Effector CD4-positive, alpha-beta T cell (primary cell): ENCODE data around the gene FAM180B.
A peak's percentile ranks its signal among the peaks of the same experiment; 100 is the strongest.

ENCODE experiments used
- DNase-seq: peaks from one replicate; pipeline ENCODE4 v3.0.0-alpha.2; 2020

FAM180B gene

DNA sequence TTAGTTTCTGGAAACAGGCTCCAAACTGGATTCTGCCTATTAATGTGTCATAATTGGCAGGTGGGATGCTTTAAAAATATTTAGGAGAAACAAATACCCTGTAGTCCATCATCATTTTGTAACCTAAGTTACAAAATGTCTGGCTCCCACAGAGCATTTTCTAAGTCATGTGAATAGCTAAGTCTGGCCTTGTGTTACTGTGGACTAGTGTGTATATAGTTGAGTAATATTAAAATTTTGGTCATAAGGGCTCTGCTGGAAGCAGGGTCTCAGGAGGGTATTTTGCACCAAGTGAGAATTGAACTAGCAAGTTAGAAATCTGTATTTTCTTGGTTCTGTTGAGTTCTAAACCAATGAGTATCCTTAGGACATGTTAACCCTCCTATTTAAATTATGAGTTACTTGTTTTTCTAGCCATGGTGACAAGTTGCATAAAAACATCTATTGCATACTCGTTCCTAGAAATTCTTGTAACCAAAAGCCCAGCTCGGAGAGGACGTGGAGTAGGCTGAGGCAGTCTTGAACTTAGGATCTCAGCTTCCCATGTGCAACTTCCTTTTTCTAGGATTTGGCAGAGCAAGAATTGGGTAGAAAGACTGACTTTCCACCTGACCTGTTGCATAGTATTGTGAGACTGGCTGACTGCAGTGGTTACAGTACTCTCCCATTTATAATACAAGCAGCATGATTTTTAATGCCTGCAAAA is 15.7 kb upstream of the FAM180B start:
- DNase-seq: no peak

GRCh38 chr11:47571357-47571729 is 15.1 kb upstream of the FAM180B start:
- DNase-seq: no peak

GRCh38 chr11:47571895-47572294 is 14.6 kb upstream of the FAM180B start:
- DNase-seq: no peak

- DNase-seq: no peak
These were observed 13.7 kb upstream of the FAM180B start for GRCh38 chr11:47572715-47573255.

- no peak for DNase-seq
These were observed 13.2 kb upstream of the FAM180B start for GRCh38 chr11:47573321-47573720.

DNA sequence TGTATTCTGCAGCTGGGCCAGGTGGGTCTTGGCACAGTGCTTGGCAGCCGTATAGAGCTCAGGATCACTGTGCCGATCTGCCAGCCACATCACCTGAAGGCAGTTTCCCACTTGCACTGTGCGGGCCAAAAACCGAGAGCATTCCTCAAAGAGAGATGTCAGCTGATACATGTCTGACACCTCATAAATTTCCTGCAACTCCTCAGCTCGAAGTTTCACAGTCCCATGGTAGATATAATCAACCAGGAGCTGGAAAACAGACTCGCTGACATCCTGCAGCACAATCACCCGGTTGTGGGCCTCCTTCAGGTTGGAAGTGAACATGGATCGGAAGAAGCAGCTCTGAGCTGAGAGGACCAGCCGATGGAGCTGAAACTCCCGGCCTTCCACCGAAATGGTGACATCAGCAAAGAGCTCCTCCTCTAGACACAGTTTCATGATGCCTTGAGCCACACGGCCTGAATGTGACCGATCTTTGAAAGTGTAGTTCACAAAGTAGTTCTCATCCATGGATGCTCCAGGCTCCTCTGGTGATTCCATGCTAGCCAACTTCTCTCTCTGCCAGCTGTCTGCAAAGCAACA is 8.9 kb upstream of the FAM180B start:
- DNase-seq: no peak

GRCh38 chr11:47578524-47579494 is 7.7 kb upstream of the FAM180B start, which contains the start of the genes KBTBD4 and NDUFS3:
KBTBD4 (minus strand) TSS chr11:47578970; CDS start chr11:47578951, 19 bp downstream.
NDUFS3 (plus strand) TSS chr11:47579074; CDS start chr11:47579092, 18 bp downstream.
- peak; percentile 86 for DNase-seq

DNA sequence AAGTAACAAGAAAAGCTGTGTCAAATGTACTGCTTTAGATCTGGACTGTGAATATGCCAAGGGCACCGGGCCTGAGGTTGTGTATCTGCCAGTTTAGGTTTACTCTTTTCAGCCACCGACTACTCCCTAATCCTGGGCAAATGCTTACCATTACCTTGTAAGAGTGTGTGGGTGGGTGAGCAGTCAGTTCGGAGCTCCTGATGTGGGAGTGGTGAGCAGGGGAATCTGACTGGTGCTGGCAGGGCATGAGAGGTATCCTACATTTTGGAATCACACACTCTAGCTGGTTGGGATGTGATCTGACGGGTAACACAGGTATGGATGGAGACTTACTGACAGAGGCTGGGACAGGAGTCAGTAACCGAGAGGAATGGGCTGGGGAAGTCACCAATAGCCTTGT is 2.6 kb upstream of the FAM180B start:
- no peak for DNase-seq

DNA sequence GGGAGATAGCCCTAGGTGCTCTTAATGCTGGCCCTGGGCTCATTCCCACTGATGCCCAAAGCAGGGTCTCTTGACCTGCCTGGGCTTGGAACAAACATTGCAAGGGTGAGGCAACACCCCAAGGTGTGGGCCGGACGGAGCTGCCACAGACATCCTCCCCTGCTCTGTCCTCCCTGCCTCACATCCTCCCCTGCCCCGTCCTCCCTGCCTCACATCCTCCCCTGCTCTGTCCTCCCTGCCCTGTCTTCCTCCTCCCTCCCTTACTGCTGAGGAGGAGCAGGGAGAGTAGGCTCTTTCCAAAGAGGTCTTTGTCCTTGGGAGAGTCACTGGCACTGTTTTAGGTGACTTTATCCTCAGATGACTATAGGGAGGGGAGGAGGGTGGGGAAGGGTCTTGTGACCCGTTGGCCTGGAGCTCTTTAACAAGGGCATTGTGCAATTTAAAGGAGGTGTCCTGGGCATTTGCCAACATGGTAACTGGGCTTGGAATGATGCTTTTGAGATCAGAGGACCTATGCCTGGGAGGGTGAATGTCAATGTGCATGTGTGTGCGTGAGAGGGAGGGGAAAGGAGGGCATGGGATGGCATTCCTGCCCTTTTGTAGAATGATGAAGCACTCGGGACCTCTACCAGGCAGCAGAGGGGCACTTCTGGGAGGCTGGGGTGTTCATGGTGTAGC is 700 bp downstream of the FAM180B start:
- no peak for DNase-seq

DNA sequence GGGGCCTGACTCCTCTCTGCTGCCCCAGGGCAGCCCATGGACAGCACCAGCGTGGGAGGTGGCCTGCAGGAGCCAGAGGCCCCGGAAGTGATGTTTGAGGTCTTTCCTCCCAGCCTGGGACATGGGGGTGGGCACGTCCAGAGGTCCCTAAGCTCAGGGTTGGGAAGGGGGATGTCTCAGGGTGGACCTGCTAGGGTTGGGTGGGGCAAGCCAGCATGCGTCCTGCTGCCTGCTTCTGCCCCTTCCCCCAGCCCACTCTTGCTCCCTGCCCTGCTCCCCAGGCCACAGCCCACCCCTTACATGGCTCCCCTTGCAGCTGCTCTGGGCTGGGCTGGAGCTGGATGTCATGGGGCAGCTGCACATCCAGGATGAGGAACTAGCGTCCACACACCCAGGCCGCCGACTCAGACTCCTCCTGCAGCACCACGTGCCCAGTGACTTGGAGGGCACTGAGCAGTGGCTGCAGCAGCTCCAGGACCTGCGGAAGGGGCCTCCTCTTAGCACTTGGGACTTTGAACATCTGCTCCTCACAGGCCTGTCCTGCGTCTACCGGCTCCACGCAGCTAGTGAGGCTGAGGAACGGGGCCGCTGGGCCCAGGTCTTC is 1.3 kb downstream of the FAM180B start:
- DNase-seq: no peak

DNA sequence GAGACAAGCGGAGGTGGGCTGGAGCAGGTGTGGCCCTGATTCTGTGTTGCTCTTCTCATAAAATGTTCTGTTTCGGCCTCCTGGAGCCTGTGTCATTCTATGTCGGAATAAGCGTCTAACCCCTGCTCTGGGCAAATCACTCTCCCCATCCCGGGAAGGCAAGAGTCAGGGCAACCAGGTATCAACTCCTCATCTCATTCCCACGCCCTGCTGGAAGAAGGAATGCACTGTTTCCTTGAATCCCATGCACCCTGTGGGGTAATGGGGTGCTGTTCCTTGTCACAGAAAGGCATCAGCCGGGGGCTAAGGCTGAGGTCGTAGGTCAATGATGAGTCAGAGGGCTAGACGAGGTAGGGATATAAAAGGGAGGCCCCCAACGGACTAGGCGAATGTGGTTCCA is 2.6 kb downstream of the FAM180B start:
- no peak for DNase-seq

DNA sequence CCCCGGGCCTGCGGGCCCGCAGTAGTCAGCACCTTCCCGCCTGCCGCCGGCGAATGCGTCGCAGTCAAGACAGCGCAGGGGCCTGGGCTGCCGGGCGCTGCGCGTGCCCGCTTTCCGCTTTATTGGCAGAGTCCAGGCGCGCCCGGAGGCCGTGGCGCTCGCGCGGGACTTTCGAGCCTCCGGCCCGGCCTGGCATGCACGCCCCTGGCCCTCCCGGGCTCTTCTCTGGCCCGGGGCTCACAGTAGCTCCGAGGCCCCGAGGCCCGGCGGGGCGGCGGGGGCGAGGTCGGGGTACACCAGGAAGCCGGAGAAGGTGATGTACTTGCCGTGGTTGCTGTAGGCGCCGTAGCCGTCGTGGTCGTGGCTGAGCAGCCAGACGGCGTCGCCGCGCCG is 3.1 kb downstream of the FAM180B start:
- no peak for DNase-seq

GRCh38 chr11:47589977-47590861 is 3.7 kb downstream of the FAM180B start:
- DNase-seq: no peak

GRCh38 chr11:47591764-47592163 is 5.3 kb downstream of the FAM180B start:
- no peak for DNase-seq

- no peak for DNase-seq
These were observed 5.8 kb downstream of the FAM180B start for GRCh38 chr11:47592251-47592650.

DNA sequence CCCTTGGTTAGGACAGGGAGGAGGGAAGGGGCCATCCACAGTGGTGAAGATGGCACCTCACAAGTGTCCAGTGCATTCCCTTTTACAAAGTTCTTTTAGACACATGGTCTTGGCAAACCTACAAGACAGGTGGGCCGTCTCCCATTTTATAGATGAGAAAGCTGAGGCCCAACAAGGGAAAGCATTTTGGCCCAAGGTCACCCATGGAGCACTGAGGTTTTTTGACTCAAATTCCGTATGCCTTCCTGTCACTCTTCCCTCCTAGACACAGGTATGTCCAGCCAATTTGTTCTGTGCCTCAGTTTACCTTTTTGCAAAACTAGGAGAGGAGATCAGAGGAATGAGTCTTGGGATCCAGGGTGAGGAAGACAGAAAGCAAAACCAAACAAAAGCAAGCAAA is 6.5 kb downstream of the FAM180B start:
- DNase-seq: no peak

DNA sequence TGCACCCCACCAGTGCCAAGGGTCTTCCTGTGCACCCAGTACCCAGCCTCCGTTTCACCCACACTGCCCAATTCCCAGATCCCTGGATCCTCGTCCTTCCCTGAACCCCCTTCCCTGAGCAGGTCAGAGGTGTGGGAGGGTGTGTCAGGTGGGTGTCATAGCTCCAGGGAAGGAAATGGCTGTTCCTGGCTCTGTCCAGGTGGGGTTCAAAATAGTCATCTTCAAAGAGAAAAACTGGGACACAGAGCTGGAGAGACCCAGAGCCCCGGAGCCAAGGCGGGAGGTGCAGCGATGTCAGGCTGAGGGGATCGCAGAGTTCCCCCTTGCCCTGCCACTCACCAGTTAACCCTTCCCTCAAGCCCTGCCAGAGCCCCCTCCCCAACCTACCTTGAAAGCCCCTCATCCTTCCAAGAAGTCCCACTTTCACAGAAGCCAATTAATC is 7.0 kb downstream of the FAM180B start:
- DNase-seq: no peak

DNA sequence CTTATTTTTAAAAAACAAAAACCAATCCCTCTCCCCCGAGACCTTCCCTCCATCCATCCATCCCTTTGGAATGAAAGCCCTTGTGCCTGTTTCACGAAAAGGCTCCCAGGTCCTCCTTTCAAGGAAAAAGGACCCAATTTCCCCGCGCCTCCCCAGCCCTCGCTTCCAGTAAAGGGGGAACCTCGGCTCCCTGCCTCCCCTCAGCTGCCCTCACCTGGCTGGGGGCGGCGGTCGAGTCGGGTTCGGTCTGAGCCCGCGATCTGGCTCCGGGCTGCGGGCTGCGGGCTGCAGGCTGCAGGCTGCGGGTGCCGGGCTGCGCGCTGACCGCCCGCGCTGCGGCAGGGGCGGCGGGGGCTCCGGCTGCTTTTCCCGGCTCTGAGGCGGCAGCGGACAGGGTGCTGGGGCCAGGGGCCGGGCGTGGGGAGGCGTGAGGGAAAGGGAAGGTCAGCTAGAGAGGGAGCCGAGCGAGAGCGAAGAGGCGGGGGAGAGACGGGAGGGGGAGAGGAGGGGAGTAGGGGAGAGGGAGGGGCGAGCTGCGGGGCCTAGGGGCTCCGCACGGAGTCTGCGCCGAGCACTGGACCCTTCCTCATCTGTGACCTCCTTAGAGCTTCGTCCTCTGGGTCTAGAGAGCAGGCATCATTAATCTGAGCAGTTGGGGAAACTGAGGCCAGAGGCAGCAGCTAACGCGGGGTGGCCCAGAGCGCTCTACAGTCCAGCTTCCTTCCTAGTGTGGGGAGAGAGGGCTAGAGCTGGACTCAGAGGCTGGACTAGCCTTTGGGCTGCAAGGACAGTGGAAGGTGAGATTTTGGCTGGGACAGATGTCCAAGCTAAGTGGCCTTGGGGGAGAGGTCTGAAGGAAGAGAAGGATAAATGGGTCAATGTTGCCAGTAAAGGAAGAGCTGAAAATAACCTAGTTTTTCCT is 7.7 kb downstream of the FAM180B start, which contains the start of gene C1QTNF4:
TSS of gene C1QTNF4 (minus strand) at position 478 of the 922 bp plus-strand sequence. CDS start 3,601 bp downstream, outside the sequence.
- DNase-seq: no peak

- no peak for DNase-seq
These were observed 8.6 kb downstream of the FAM180B start for GRCh38 chr11:47595029-47595428.

DNA sequence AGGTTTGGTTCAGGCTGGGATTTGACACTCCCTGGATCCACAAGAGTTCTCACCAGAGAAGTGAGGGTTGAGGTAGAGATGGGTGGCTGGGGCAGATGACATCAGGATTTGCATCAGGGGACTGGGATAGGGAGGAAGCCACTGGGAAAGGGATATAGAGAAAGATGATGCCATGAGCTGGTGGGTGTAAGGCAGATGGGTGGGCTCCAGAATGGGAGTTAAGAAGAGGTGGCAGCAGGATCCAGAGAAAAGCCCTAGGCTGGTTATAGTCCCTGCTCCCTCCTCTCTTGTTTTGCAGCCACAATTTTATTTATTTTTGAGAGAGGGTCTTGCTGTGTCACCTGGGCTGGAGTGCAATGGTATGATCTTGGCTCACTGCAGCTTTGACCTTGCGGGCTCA is 9.5 kb downstream of the FAM180B start:
- DNase-seq: no peak
